ENCODE data around the gene DKK3.

DKK3 gene

DNA sequence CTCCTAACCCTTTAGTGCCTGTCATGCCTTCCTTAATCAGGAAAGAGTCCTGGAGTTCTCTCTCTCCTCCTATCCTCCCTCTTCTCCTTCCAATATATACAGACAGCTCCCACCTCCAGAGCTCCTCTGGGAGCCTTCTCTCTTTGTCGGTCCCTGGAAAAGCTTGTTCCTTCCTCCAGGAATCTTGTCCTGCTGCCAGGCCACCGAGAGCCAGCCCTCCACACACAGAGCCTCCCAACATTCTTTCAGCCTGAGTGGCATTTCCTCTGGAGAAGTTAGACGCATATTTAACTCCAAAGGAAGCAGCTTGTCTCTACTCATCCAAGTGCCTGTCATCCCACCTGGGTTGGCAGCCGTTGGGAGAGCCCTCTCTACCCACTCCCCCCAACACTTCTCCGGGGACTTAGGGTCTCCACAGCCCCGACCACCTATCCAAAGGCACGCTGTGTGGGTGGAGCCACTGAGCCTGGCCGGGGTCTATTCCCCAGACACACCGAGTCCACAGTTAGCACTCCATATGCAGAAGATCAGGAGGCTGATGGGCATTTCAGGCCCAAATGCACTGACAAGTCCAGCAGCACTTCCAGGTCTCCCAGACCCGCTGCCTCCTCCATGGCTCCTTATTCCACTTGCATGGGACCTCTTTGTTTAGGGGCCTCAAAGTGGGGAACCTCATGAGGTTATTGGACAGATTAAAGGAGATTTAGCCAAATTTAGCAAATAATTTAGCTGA is 31.1 kb downstream of the DKK3 start:
- H3K27ac ChIP-seq: peak overlapping the region; percentile 99
- CTCF ChIA-PET: interaction anchor here (0.9 to 1.1 kb wide), 2 partner anchors 10 to 67 kb away, joined by 3 to 6 read pairs; no protein-coding TSS in a partner anchor
- POLR2A ChIA-PET (ENCODE audit: low non-redundant PET): no interaction called here
- DNase-seq (ENCODE audit: low spot score): peak; percentile 85
- no peak for TF ChIP-seq CTCF (conservative IDR thresholded peaks at IDR 0.05; ENCODE audit: low read depth)

GRCh38 chr11:11976481-11977127 is 31.8 kb downstream of the DKK3 start:
- TF ChIP-seq CTCF (conservative IDR thresholded peaks at IDR 0.05; ENCODE audit: low read depth): no peak
- peak overlapping the region; percentile 99 for H3K27ac ChIP-seq
- CTCF ChIA-PET: interaction anchor here (0.7 to 1.1 kb wide), 3 partner anchors 10 to 68 kb away, joined by 3 to 6 read pairs (median 4); no protein-coding TSS in a partner anchor
- POLR2A ChIA-PET (ENCODE audit: low non-redundant PET): interaction anchor here (0.5 kb wide), 1 partner anchor 1239 kb away, joined by 3 read pairs; no protein-coding TSS in a partner anchor
- DNase-seq (ENCODE audit: low spot score): no peak

GRCh38 chr11:11975201-11976092 is 33.0 kb downstream of the DKK3 start:
- no peak for TF ChIP-seq CTCF (conservative IDR thresholded peaks at IDR 0.05; ENCODE audit: low read depth)
- peak overlapping the region; percentile 99 for H3K27ac ChIP-seq
- ChIA-PET POLR2A (ENCODE audit: low non-redundant PET) (no interaction called here), CTCF (interaction anchor here (0.7 to 1.1 kb wide), 2 partner anchors 9 to 308 kb away, joined by 4 to 6 read pairs; no protein-coding TSS in a partner anchor)
- no peak for DNase-seq (ENCODE audit: low spot score)

GRCh38 chr11:11973866-11974265 is 34.6 kb downstream of the DKK3 start:
- H3K27ac ChIP-seq: peak overlapping the region; percentile 46
- DNase-seq (ENCODE audit: low spot score): no peak
- TF ChIP-seq CTCF (conservative IDR thresholded peaks at IDR 0.05; ENCODE audit: low read depth): no peak
- POLR2A ChIA-PET (ENCODE audit: low non-redundant PET): no interaction called here
- CTCF ChIA-PET: interaction anchor here (1.1 kb wide), 1 partner anchor 8 kb away, joined by 4 read pairs; no protein-coding TSS in a partner anchor

- DNase-seq (ENCODE audit: low spot score): no peak
- POLR2A ChIA-PET (ENCODE audit: low non-redundant PET): no interaction called here
- TF ChIP-seq CTCF (conservative IDR thresholded peaks at IDR 0.05; ENCODE audit: low read depth): no peak
- CTCF ChIA-PET: no interaction called here
- peak overlapping the region; percentile 46 for H3K27ac ChIP-seq
These were observed 35.0 kb downstream of the DKK3 start for GRCh38 chr11:11973361-11973800.
